Activated CD4-positive, alpha-beta T cell treated with anti-CD3 and anti-CD28 coated beads for 24 hours (primary cell): ENCODE results near the gene PRKAR1B.

Source experiments
- DNase-seq, 2 donors: peaks; one replicate each; pipeline ENCODE4 v3.0.0-alpha.2; 2020; ENCODE audit warnings: low read depth in 2 of 2

PRKAR1B gene

DNA sequence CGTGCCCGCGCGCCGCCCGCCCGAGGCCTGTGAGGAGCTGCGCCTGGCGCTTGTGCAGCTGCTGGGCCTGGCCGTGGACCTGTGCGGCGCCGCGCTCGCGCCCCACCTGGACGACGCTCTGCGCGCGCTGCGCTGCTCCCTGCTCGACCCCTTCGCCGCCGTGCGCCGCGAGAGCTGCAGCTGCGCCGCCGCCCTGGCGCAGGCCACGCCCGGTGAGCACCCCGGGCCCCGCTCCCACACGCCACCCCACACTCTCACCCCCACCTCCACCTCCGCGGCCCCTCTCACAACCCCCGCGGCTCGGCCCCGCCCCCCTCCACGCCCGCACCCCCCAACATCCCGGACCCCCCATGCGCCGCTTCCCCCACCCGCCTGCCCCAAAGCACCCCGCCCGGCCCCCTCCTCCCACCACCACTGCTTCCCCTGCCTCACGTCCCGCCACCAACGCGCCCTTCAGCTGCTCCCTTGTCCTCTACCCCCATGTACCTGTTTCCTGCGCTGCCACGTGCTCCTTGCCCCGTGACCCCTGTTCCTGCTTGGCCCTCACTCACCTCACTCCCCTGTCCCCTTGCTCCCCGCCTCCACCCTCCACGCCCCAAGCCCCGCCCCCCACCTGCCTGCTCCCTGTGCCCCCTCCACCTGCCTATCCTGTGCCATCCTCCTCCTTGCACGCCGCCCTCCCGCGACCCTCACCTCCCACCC is at the start of gene PRKAR1B:
TSS of gene PRKAR1B (minus strand) at position 178 of the 702 bp plus-strand sequence. CDS start 15,776 bp downstream, outside the sequence.
- peak; percentile 22 to 35 for DNase-seq

- no peak for DNase-seq
Observed at GRCh38 chr7:776381-776780, 49.3 kb upstream of the PRKAR1B start.

DNA sequence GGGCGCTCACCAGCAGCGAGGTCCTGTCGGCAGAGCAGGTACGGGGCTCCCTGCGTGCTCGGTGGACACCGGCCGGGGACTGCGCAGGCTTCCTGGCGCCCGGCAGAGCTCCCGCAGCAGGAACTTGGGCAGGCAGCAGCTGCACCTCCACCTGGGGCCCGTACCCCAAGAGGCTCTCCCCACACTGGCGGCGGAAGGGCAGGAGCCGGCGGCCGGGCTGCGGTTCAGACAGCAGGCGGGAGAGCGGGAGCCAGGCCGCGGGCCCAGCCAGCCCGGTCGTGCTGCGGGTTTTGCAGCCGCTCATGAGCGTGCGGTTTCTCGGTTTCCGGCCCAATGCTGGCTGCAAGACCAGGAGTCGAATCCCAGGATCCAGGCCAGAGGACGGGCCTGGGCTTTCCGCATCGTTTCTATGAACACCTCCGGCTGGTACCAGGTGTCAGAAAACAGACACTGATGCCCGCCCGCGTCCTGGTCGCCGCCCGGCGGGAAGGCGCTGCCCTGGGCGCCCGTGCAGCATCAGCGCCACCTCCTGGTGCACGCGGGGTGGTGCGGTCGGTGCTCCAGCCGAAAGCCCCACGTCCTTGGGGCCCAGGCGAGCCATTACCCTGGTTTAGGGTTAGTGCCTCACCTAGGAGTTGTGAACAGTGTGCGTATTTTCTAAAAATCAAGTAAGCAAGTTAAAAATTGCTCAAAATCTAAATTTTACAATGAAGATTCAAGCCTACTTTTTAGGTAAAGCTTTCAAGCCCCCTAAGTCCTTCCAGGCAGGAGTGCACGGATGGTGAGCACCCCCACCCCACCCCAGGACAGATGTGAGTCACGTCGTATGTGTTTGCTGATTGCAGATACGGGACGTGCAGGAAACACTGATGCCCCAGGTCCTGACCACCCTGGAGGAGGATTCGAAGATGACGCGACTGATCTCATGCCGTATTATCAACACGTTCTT is 47.4 kb upstream of the PRKAR1B start:
- DNase-seq, result peak; percentile 58 to 61

- no peak for DNase-seq
Observed at GRCh38 chr7:773622-773915, 46.5 kb upstream of the PRKAR1B start.

- DNase-seq, result no peak
Observed at GRCh38 chr7:772861-773621, 46.0 kb upstream of the PRKAR1B start.

GRCh38 chr7:772392-772791 is 45.3 kb upstream of the PRKAR1B start:
- no peak for DNase-seq

DNA sequence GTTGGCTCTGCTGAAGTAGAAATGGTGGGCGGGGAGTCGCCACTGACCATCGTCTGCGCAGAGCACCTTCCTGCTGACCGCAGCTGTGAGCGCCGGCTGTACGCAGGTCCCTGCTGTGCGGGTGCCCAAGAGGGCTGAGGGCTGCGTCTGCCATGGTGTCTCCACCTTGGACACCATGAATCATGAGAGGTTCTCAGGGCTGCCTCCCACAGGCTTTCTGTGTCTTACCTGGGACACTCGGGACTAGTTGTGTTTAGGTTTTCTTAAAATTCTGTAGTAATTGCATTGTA is 44.9 kb upstream of the PRKAR1B start:
- DNase-seq, result no peak

DNA sequence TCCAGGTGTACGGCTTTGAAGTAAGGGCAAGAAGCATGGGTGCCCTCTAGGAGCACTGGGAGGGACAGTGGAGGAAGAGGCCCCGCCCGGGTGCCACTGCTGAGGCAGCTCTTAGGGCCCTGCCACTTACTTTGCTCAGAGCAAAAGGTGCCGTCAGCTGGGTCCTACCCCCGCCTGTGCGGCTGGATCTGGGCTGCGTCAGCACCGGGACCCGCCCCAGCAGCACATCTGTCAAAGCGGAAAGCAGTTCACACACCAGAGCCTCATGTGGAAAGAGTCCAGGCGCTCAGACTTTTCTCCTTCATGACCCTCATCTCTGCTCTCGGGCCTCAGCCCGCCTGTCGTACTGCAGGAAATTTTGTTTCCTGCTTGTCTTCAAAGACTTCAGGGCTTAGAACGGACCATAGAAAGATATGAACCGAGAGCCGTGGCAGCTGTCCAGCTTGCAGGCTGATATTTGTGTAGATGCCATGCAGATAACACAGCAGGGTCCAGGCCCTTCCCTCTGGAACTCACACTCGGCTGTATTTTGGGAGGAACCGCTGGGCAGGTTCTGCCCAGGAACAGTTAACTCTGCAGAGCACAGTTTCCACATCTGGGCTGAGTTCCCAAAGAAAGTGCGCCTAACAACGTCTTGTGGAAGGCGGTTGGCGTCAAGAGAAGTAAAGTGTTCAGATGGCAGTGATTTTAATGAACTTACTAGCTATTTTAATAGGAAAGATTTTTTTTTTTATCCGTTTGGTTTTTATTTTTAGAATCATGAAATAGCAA is 44.3 kb upstream of the PRKAR1B start:
- no peak for DNase-seq

- no peak for DNase-seq
Observed at GRCh38 chr7:770741-771166, 43.7 kb upstream of the PRKAR1B start.

GRCh38 chr7:770336-770735 is 43.3 kb upstream of the PRKAR1B start:
- DNase-seq, result no peak

GRCh38 chr7:768881-769504 is 41.9 kb upstream of the PRKAR1B start:
- no peak for DNase-seq

DNA sequence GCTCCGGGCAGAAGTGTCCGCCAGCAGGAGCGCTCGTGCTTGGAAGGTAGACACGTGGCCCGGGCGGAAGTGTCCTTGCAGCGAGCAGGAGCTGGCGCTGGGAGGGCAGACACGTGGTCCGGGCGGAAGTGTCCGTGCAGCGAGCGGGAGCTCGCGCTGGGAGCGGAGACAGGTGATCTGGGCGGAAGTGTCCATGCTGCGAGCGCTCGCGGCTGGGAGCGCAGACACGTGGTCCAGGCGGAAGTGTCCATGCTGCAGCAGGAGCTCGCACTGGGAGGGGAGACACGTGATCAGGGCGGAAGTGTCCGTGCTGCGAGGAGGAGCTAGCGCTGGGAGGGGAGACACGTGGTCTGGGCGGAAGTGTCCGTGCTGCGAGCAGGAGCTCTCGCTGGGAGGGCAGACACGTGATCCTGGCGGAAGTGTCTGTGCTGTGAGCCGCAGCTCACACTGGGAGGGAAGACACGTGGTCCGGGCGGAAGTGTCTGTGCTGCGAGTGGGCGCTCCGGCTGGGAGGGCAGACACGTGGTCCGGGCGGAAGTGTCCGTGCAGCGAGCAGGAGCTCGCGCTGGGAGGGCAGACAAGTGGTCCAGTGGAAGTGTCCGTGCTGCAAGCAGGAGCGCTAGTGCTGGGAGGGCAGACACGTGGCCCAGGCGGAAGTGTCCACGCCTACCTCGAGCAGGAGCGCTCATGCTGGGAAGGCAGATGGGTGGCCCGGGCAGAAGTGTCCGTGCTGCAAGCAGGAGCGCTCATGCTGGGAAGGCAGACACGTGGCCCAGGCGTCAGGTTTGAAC is 41.1 kb upstream of the PRKAR1B start:
- no peak for DNase-seq

DNA sequence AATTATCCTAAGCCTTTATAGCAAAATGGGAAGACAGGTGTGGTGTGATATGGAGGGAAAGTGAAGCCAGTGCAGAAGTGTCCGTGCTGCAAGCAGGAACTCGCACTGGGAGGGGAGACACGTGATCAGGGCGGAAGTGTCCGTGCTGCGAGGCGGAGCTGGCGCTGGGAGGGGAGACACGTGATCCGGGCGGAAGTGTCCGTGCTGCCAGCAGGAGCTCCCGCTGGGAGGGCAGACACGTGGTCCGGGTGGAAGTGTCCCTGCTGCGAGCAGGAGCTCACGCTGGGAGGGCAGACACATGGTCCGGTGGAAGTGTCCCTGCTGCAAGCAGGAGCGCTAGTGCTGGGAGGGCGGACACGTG is 40.5 kb upstream of the PRKAR1B start:
- DNase-seq, result no peak

- no peak for DNase-seq
Observed at GRCh38 chr7:765383-765782, 38.3 kb upstream of the PRKAR1B start.

DNA sequence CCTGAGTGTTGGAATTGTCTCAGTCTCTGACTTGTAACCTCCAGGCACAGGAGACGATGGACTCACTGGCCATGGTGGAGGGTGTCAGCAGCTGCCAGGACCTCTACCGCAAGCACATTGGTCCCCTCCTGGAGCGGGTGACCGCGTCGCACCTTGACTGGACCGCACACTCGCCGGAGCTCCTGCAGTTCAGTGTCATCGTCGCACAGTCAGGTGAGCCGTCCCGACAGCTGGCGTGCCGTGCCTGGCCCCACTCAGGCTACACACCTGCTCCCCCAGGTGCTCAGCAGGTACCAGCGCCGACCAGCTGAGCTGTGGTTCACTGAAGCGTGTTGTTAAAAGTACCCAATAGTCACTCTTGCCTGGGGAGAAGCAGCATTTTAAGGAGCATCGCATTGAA is 36.7 kb upstream of the PRKAR1B start:
- DNase-seq, result no peak

DNA sequence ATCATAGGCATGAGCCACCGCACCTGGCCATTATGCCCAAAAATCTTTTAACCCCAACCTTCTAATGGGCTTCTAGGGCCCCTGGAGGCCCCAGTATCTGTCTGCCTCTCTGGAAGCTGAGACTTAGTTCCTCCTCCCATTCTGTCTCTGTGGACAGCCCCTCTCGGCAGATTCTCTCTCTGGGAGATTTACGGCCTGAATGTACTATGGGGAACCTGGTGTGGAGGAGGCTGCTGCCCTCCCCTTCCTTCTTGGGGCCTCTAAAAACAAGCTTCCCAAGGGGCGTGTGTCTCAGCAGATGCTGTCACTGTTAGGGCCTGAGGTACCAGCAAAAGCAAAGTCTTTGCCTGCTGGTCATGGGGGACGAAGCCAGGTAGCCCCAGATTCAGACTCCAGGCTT is 35.8 kb upstream of the PRKAR1B start:
- no peak for DNase-seq

DNA sequence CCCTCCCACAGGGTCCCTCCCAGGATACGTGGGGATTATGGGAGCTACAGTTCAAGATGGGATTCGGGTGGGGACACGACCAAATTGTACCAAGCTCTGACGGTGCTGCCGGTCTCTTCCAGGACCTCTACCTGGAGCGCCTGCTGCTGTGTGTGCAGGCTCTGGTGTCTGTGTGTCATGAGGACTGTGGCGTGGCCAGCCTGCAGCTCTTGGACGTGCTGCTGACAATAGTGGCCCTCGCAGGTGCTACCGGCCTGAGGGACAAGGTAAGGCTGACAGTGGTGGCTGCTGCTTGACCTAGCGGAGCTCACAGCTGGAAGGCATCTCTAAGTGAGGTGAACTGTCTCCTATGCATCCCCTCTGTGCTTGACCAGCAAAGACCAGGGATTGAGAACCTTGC is 34.5 kb upstream of the PRKAR1B start:
- no peak for DNase-seq

GRCh38 chr7:761101-761500 is 34.0 kb upstream of the PRKAR1B start:
- no peak for DNase-seq

DNA sequence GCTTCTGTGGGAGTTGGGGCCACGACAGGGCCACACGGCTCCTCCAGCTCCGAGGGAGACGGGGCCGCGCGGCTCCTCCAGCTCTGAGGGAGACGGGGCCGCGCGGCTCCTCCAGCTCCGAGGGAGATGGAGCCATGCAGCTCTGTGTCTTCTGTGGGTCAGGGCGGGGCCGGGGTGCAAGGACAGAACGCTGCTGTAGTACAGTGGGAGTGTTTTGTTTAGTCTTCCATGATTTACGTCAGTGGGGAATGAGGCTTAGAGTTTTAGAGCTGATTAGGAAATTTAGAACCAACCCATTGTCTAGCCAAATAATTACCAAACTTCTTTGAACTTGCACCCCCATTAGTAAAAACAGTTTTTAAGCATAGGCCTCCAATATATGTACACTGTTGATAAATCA is 32.9 kb upstream of the PRKAR1B start:
- DNase-seq, result no peak

- DNase-seq, result no peak
Observed at GRCh38 chr7:759569-759968, 32.5 kb upstream of the PRKAR1B start.

GRCh38 chr7:757741-758163 is 30.7 kb upstream of the PRKAR1B start:
- no peak for DNase-seq
